D721Med (cell line): ENCODE results near the gene NKD2.
"Not testable (repeated sequence)": the region's sequence is repeated elsewhere in the genome, so short reads cannot be mapped to it uniquely, and the experiment has no call there.

Source experiments
- DNase-seq: peaks from one replicate; pipeline ENCODE4 v3.0.0; 2011; ENCODE audit warnings: low spot score; ENCODE audit not compliant: insufficient read length
- FAIRE-seq: peaks from 2 replicates; lab custom pipeline; 2011; peaks lifted over from hg19 to GRCh38; lab: Jason Lieb, UNC
- CTCF ChIP-seq: IDR thresholded peaks from 2 replicates; pipeline ENCODE4 v1.5.1; 2012; ENCODE audit warnings: mild to moderate bottlenecking, control low read depth; ENCODE audit not compliant: insufficient read depth; ENCODE audit errors: missing control alignments

NKD2 gene

GRCh38 chr5:997001-997474 lies 11.6 kb upstream of the NKD2 start:
- no peak for TF ChIP-seq CTCF
- no peak for FAIRE-seq
- DNase-seq: no peak

GRCh38 chr5:997711-998110 lies 10.9 kb upstream of the NKD2 start:
- FAIRE-seq (no peak), DNase-seq (no peak)
- TF ChIP-seq CTCF: no peak

DNA sequence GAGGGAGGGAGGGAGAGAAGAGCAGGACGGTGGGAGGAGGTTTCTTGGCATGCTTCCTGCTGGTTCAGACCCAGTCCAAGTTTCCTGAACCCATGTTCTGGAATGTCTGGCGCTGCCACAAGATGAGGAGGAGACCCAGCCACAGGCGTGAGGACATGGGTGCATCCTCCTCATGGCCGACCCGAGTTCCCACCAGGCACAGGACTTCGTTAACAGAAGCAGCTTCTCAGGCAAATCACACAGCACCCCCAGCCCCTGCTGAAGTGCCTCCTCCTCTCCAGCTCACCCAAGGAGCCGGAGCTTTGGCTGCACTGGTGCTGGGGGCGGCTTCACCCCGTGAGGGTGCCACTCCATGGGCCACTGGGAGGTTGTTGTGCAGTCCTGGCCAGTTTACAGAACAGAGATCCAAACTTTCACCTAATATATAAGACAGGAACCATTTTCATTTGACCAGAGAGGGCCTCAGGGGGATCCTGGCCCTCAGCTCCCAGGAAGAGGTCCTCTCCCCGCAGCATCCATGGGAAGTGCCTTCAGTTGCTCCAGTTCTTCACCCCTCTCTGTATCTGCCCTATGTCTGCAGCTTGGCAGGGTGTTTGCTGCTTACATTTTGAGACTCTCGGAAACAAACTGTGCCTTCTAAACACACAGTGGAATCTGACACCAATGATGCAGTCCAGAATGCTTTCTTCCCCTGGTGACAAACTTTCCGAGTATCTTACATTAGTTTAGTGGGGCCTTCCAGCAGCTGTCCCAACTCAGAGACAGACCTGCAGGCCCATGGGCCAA lies 10.2 kb upstream of the NKD2 start:
- DNase-seq (no peak), FAIRE-seq (no peak)
- TF ChIP-seq CTCF: no peak

DNA sequence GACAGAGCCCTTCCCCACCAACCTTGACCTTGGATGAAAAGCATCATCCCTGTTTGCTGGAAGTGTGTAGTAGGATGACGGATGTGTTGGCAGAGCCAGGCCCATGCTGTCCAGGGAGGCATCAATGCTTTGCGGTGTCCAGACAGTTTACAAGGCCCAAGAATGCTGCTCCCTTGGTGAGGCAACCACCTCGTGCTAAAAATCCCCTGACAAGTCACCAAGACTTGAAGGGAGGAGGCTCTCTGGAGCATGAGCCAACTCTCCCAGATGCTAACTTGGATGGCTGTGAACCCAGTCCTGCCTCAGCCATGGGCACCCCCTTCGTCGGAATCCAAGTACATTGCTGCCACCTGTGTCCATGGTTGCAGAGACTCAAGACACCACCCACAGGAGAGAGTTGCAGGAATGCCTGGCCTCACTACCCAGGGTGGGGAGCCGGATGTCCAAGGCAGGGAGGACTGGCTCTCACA lies 9.5 kb upstream of the NKD2 start:
- FAIRE-seq (no peak), DNase-seq (no peak)
- TF ChIP-seq CTCF: no peak

DNA sequence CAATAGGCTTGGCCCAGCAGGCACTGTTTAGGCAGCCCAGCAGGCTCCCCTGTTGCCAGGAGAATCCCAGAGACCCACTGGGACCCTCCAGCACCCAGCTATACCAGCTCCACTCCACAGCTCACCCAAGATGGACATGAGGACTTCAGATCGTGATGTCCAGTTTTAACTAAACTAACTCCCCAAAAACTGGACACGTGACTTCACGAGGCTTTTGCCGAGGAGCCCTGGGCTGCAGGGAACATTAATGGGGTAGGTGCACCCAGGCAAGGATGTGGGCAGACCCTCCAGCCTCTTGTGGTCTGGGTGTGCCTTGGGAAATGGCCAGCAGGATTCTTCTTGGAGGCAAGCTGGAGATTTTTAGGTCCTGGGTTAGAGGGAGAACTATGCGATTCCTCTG lies 8.9 kb upstream of the NKD2 start:
- FAIRE-seq: no peak
- no peak for DNase-seq

DNA sequence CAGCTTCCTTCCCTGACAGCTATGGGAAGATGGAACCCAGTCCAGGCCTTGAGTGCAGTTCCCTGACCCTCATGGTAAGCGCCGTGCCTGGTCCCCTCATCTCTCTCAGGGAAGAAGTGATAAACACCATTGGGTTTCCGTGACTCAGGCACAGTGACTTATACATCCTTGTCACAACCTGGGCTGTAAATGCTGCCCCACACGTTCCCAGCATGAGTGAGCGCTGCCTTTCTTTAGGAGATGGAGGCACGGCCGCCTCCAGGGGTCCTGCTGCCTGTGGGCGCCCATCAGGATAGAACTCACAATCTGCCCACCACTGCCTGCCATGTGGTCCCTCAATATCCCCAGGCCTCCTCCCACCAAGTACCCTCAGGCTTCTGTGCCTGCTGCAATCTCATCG lies 8.3 kb upstream of the NKD2 start:
- no peak for TF ChIP-seq CTCF
- no peak for FAIRE-seq
- no peak for DNase-seq

More for the DNA sequence above, 8.9 kb upstream of the NKD2 start:
- no peak for TF ChIP-seq CTCF

DNA sequence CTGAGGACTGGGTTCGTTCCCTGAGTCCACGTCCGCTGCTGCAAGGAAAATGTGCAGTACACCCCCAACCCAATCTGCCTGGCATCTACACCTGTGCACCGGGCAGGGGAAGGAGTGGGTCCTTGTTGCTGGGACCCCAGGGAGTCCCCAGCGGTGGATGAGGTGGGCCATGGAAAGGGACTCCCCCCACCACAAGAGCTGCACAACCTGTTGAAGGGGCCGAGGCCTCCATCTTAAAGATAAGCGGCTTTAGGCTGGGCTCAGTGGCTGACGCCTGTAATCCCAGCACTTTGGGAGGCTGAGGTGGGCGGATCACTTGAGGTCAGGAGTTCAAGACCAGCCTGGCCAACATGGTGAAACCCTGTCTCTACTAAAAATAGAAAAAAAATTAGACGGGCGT lies 7.8 kb upstream of the NKD2 start:
- not testable (repeated sequence) for FAIRE-seq, DNase-seq
